ENCODE data around the gene ADPRH.

The ADPRH gene

GRCh38 chr3:119580067-119580760, 922 bp downstream of the ADPRH start:
- TF ChIP-seq GATA2 (IDR thresholded peaks at IDR 0.05; ENCODE audit: low read depth, low read length) (no peak), GATA3 (IDR thresholded peaks at IDR 0.05; ENCODE audit: low read depth, low read length) (no peak)

GRCh38 chr3:119582178-119582577, 2.9 kb downstream of the ADPRH start:
- TF ChIP-seq GATA2 (IDR thresholded peaks at IDR 0.05; ENCODE audit: low read depth, low read length) (no peak), GATA3 (IDR thresholded peaks at IDR 0.05; ENCODE audit: low read depth, low read length) (no peak)

GRCh38 chr3:119585208-119585607, 5.9 kb downstream of the ADPRH start:
- TF ChIP-seq GATA2 (IDR thresholded peaks at IDR 0.05; ENCODE audit: low read depth, low read length) (no peak), GATA3 (IDR thresholded peaks at IDR 0.05; ENCODE audit: low read depth, low read length) (no peak)

GRCh38 chr3:119585856-119586570, 6.7 kb downstream of the ADPRH start:
- TF ChIP-seq GATA3 (IDR thresholded peaks at IDR 0.05; ENCODE audit: low read depth, low read length) (no peak), GATA2 (IDR thresholded peaks at IDR 0.05; ENCODE audit: low read depth, low read length) (no peak)

GRCh38 chr3:119586733-119587172, 7.5 kb downstream of the ADPRH start:
- no peak for TF ChIP-seq GATA2 (IDR thresholded peaks at IDR 0.05; ENCODE audit: low read depth, low read length)
- TF ChIP-seq GATA3 (IDR thresholded peaks at IDR 0.05; ENCODE audit: low read depth, low read length), result no peak

- no peak for TF ChIP-seq GATA3 (IDR thresholded peaks at IDR 0.05; ENCODE audit: low read depth, low read length)
Observed at GRCh38 chr3:119588112-119588511, 8.8 kb downstream of the ADPRH start.

GRCh38 chr3:119589102-119589773, 9.9 kb downstream of the ADPRH start:
- TF ChIP-seq GATA2 (IDR thresholded peaks at IDR 0.05; ENCODE audit: low read depth, low read length), result no peak
- TF ChIP-seq GATA3 (IDR thresholded peaks at IDR 0.05; ENCODE audit: low read depth, low read length), result no peak

GRCh38 chr3:119590706-119591105, 11.4 kb downstream of the ADPRH start:
- TF ChIP-seq GATA3 (IDR thresholded peaks at IDR 0.05; ENCODE audit: low read depth, low read length) (no peak), GATA2 (IDR thresholded peaks at IDR 0.05; ENCODE audit: low read depth, low read length) (no peak)

GRCh38 chr3:119592861-119593260, 13.6 kb downstream of the ADPRH start:
- TF ChIP-seq GATA2 (IDR thresholded peaks at IDR 0.05; ENCODE audit: low read depth, low read length), result no peak
- no peak for TF ChIP-seq GATA3 (IDR thresholded peaks at IDR 0.05; ENCODE audit: low read depth, low read length)

- TF ChIP-seq GATA3 (IDR thresholded peaks at IDR 0.05; ENCODE audit: low read depth, low read length), result no peak
- no peak for TF ChIP-seq GATA2 (IDR thresholded peaks at IDR 0.05; ENCODE audit: low read depth, low read length)
Observed at GRCh38 chr3:119594066-119594465, 14.8 kb downstream of the ADPRH start.

GRCh38 chr3:119595639-119596334, 16.5 kb downstream of the ADPRH start:
- TF ChIP-seq GATA2 (IDR thresholded peaks at IDR 0.05; ENCODE audit: low read depth, low read length) (no peak), GATA3 (IDR thresholded peaks at IDR 0.05; ENCODE audit: low read depth, low read length) (no peak)

GRCh38 chr3:119596398-119596797, 17.1 kb downstream of the ADPRH start:
- TF ChIP-seq GATA3 (IDR thresholded peaks at IDR 0.05; ENCODE audit: low read depth, low read length) (no peak), GATA2 (IDR thresholded peaks at IDR 0.05; ENCODE audit: low read depth, low read length) (no peak)

GRCh38 chr3:119597548-119598288, 18.4 kb downstream of the ADPRH start, which contains the start of gene PLA1A:
TSS of gene PLA1A (plus strand) at chr3:119597885. CDS start at chr3:119597914, 29 bp downstream.
- TF ChIP-seq GATA3 (IDR thresholded peaks at IDR 0.05; ENCODE audit: low read depth, low read length), result no peak
- no peak for TF ChIP-seq GATA2 (IDR thresholded peaks at IDR 0.05; ENCODE audit: low read depth, low read length)

Data from SH-SY5Y (cell line).